HL-60 (cell line): ENCODE measurements around the gene REEP1.
"Not testable (repeated sequence)": the region's sequence is repeated elsewhere in the genome, so short reads cannot be mapped to it uniquely, and the experiment has no call there.

ENCODE experiments used
- DNase-seq, 2 experiments: peaks; one replicate each; pipeline ENCODE4 v3.0.0-alpha.2; 2010 to 2020; ENCODE audit warnings: low read depth in 1 of 2, low spot score in 1 of 2
- H3K27ac ChIP-seq: fragments of 250-450 bp; sonication (Bioruptor Pico); replicated peaks from 2 replicates; pipeline ENCODE4 v1.5.1; 2020; ENCODE audit warnings: mild to moderate bottlenecking, moderate library complexity
- H3K27me3 ChIP-seq: fragments of 250-450 bp; sonication (Bioruptor Pico); 2 replicates; pipeline ENCODE4 v1.5.1; 2021; ENCODE audit warnings: mild to moderate bottlenecking, moderate library complexity; ENCODE audit not compliant: insufficient read depth, poor library complexity, severe bottlenecking
- H3K4me3 ChIP-seq: replicated peaks from 2 replicates; pipeline ENCODE4 v1.5.1; 2011; ENCODE audit warnings: mild to moderate bottlenecking, control low read depth, low read length; ENCODE audit not compliant: insufficient read depth
- CTCF ChIP-seq: IDR thresholded peaks from one replicate; pipeline ENCODE4 v1.5.1; 2011; ENCODE audit warnings: low read length, control low read depth, inconsistent platforms; ENCODE audit not compliant: insufficient read depth
- GABPA ChIP-seq: IDR thresholded peaks from 2 replicates; pipeline ENCODE4 v1.6.1; 2012; ENCODE audit warnings: low read depth
- POLR2AphosphoS5 ChIP-seq: IDR thresholded peaks from 2 replicates; pipeline ENCODE4 v1.6.1; 2012; ENCODE audit warnings: low read depth
- REST ChIP-seq: IDR thresholded peaks from 2 replicates; pipeline ENCODE4 v1.6.1; 2012; ENCODE audit warnings: low read depth; ENCODE audit not compliant: insufficient replicate concordance
- SPI1 ChIP-seq: IDR thresholded peaks from 2 replicates; pipeline ENCODE4 v1.6.1; 2012; ENCODE audit warnings: low read depth, mild to moderate bottlenecking, borderline replicate concordance

Gene REEP1

GRCh38 chr2:86347401-86347800 is 10.0 kb upstream of the REEP1 start:
- Histone ChIP-seq H3K27me3 (peaks cover 2% of the 10 kb centered on the region), H3K27ac (no peak overlapping the region), H3K4me3 (no peak overlapping the region)
- TF ChIP-seq CTCF = no peak
- no peak for TF ChIP-seq GABPA
- no peak for TF ChIP-seq SPI1
- TF ChIP-seq REST = no peak
- TF ChIP-seq POLR2AphosphoS5 = no peak
- no peak for DNase-seq

- not testable (repeated sequence) for H3K27ac ChIP-seq, DNase-seq, H3K27me3 ChIP-seq, H3K4me3 ChIP-seq
Observed at GRCh38 chr2:86345783-86346370, 8.5 kb upstream of the REEP1 start.

DNA sequence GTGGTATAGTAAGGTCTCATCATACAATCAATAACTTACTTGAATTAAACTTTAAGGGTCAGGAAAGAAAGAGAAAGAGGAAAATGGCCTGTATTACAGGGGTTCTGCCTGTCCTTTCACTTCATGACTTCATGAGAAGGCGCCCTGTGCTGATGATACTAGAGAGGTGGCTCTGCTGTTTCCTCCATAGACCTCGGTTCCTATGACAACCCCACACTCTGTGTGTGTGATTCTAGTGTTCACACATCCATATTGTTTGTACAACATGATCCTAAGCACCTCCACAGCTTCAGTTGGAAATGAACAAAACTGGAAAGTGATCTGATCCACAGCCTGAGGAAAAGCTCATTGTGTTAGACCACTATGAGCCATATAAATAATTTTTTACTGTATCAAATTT is 7.0 kb upstream of the REEP1 start:
- Histone ChIP-seq H3K27ac (no peak overlapping the region), H3K4me3 (no peak overlapping the region), H3K27me3 (peaks cover 11% of the 10 kb centered on the region)
- DNase-seq = no peak
- no peak for TF ChIP-seq CTCF
- no peak for TF ChIP-seq REST
- no peak for TF ChIP-seq POLR2AphosphoS5
- no peak for TF ChIP-seq SPI1
- TF ChIP-seq GABPA = no peak

DNA sequence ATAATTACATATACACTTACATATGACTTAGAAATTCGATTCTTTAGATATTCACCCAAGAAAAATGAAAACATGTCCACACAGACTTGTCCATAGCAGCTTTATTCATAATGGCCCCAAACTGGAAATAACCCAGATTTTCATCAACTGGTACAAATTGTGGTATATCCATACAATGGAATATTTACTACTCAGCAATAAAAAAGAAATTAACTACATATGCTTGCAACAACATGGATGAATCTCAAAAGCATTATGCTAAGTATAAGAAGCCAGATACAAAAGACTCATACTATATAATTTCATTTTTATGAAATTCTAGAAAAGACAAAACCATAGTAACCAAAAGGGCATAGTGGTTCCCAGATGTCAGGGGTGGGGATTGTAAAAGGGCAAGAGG is 5.1 kb upstream of the REEP1 start:
- DNase-seq = no peak
- Histone ChIP-seq H3K27me3 (peaks cover 27% of the 10 kb centered on the region), H3K27ac (no peak overlapping the region), H3K4me3 (no peak overlapping the region)
- TF ChIP-seq GABPA = no peak
- no peak for TF ChIP-seq CTCF
